Astrocyte of the spinal cord (primary cell): Measurements from ENCODE around the gene EDIL3.
A peak's percentile ranks its signal among the peaks of the same experiment; 100 is the strongest.
"Not testable (repeated sequence)": the region's sequence is repeated elsewhere in the genome, so short reads cannot be mapped to it uniquely, and the experiment has no call there.

ENCODE experiments used
- DNase-seq: peaks from one replicate; pipeline ENCODE4 v3.0.0; 2011; ENCODE audit warnings: low read depth, low spot score
- H3K4me3 ChIP-seq: 2 replicates; pipeline ENCODE4 v1.5.1; 2011; ENCODE audit warnings: low read depth, mild to moderate bottlenecking, low read length, moderate library complexity
- CTCF ChIP-seq: IDR thresholded peaks from 2 replicates; pipeline ENCODE4 v1.5.1; 2012; ENCODE audit warnings: low read depth, mild to moderate bottlenecking, low read length, inconsistent platforms
- in situ Hi-C: cut with HindIII; loops from 2 replicates; pipeline ENCODE4 v1.10.0; 2017; ENCODE audit warnings: low sequenced_read_pairs

The EDIL3 gene

GRCh38 chr5:84306601-84307000, 78.1 kb downstream of the EDIL3 start:
- no peak for DNase-seq
- H3K4me3 ChIP-seq: no peak overlapping the region
- no peak for TF ChIP-seq CTCF
- in situ Hi-C loops: no loop called here

- no peak for DNase-seq
- H3K4me3 ChIP-seq: no peak overlapping the region
- TF ChIP-seq CTCF: no peak
- in situ Hi-C loops: no loop called here
These were observed 80.1 kb downstream of the EDIL3 start for GRCh38 chr5:84304599-84304998.

- DNase-seq: peak; percentile 62
- in situ Hi-C loops: no loop called here
- TF ChIP-seq CTCF: no peak
- H3K4me3 ChIP-seq: no peak overlapping the region
These were observed 81.4 kb downstream of the EDIL3 start for GRCh38 chr5:84303315-84303714.

GRCh38 chr5:84301535-84301934, 83.1 kb downstream of the EDIL3 start:
- no peak overlapping the region for H3K4me3 ChIP-seq
- TF ChIP-seq CTCF: no peak
- in situ Hi-C loops: no loop called here
- DNase-seq: peak; percentile 63

GRCh38 chr5:84299959-84300358, 84.7 kb downstream of the EDIL3 start:
- H3K4me3 ChIP-seq: no peak overlapping the region
- no peak for DNase-seq
- in situ Hi-C loops: no loop called here
- TF ChIP-seq CTCF: no peak

- TF ChIP-seq CTCF: no peak
- no peak for DNase-seq
These were observed 86.1 kb downstream of the EDIL3 start for GRCh38 chr5:84298628-84299027.

GRCh38 chr5:84297641-84298040, 87.0 kb downstream of the EDIL3 start:
- H3K4me3 ChIP-seq, in situ Hi-C loops, DNase-seq: not testable (repeated sequence)

More at GRCh38 chr5:84298628-84299027, 86.1 kb downstream of the EDIL3 start:
- in situ Hi-C loops: no loop called here
- H3K4me3 ChIP-seq: no peak overlapping the region
